NT2/D1 (cell line): ENCODE results near the gene CELSR1.

Experiments used
- YY1 ChIP-seq: IDR thresholded peaks from 2 replicates; pipeline ENCODE4 v1.6.1; 2011; ENCODE audit not compliant: insufficient read length, insufficient read depth
- ZNF274 ChIP-seq: IDR thresholded peaks from 2 replicates; pipeline ENCODE4 v1.6.1; 2011; ENCODE audit warnings: mild to moderate bottlenecking, low read depth, low read length

GRCh38 chr22:46397514-46397913, 139.9 kb downstream of the CELSR1 start:
- no peak for TF ChIP-seq YY1
- TF ChIP-seq ZNF274: no peak
